UCSD-AML1 (cell line): ENCODE data around the gene SGSH.

ENCODE experiments used
- DNase-seq: peaks from one replicate; lab custom pipeline; 2025; ENCODE audit not compliant: unreplicated experiment; lab: John Stamatoyannopoulos, UW

SGSH gene

DNA sequence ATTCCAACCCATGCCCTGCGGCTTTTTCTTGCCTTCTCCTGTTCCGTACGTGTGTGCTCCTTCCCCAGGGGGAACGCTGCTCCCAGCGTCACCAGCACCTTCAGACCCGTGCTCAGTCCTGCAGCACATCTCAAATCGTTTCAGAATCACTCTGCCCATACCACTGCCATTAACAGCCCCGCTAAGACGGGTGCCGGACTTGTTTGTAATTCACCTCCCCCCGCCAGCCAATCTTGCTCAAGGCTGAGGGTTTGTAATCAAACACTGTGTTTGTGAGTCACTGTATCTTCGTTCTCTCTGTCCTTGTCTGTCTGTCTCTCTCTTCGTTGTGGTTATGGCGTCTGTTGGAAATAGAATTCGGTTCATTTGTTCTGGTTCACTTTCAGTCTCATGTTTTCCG lies 33.0 kb downstream of the SGSH start:
- DNase-seq, result no peak

- DNase-seq, result no peak
These were observed 34.2 kb downstream of the SGSH start for GRCh38 chr17:80185968-80186367.

DNA sequence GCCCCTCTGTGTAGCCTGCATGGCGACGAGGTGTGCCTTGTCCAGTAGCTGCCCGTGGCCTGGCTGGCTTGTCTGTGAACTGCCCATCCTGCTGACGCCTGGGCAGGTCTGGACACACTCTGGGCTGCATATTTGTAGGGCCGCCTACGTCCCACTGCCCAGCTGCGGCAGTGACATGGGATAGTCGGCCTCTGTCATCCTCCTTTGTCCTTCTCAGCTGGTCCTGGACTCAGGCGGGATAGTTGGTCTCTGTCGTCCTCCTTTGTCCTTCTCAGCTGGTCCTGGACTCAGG lies 35.8 kb downstream of the SGSH start:
- no peak for DNase-seq

- no peak for DNase-seq
These were observed 36.3 kb downstream of the SGSH start for GRCh38 chr17:80183581-80184422.

GRCh38 chr17:80182845-80183223 lies 37.3 kb downstream of the SGSH start:
- DNase-seq, result no peak

DNA sequence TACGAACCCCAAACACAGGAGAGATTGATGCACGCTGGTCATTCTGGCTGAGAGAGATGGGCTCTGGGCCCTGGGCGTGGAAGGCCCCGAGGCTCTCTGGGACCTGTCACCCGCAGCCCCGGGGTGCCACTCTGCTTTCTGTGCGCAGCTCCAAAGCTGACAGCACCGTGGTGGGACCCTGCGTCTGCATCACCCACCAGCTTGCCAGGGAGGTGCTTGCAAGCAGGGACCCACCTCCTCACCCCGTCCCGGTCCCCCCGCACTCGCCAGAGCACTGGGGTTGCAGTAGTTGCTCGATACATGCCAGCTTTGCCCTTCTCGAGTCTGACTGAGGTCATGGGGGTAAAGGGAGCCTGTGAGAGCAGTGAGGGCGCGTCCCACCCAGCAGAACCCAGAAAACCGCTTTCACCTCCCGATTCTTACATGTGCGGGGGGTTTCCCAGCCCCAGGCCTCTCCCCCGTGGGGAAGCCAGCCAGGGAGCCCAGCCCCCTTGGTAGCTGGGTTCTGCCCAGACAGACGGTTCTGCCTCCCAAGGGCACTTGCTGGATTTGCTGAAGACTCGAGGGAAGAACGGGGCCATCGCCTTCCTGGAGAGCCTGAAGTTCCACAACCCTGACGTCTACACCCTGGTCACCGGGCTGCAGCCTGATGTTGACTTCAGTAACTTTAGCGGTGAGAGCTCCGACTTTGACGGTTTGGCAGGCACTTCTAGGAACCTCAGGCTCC lies 37.9 kb downstream of the SGSH start:
- DNase-seq, result no peak

- no peak for DNase-seq
These were observed 38.7 kb downstream of the SGSH start for GRCh38 chr17:80181431-80181830.

DNA sequence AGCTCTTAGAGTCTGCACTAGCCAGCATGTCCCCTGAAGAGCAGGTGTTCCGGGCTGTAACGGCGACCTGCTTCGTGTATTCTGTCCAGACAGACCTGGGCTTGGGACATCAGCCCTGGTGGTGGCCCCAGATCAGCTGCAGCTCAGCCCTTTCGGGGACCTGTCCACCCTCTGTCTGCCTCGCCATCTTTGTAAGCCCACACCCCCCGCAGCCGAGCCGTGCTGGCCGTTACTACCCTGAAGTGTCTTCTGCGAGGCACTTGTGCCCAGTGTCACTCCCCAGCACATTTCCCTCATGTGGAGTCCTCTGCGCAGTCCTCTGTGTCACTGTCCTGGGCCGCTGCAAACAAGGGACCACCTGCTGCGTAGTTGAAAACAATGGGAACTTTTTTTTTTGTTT lies 39.9 kb downstream of the SGSH start:
- no peak for DNase-seq

DNA sequence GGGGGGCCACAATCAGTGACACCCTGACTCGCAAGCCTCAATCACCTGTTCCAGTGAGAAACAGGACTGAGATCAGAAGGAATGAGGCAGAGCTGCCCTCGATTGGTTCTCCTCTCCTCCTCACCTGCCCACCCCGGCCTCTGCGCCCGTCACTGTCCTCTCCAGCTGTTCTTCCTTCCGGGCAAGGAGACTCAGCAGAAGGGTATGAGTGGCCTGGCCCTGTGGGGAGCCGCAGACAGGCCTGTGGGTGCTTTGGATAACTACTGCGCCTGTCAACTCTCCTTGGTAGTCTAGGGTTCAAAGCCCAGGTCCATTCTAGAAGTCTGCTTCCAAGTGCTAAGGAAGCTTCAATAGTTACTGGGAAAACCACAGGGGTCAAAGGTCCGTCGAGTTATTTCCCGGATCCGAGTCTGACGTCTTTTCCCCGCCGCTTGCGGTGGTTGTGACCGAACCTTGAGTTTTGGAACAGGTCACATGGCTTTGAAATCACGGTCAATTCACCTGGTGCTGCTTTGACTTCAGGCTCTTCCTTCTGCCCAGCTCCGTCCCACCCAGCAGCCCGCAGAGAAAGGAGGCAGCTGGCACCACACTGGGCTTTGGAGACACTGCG lies 42.0 kb downstream of the SGSH start:
- no peak for DNase-seq

DNA sequence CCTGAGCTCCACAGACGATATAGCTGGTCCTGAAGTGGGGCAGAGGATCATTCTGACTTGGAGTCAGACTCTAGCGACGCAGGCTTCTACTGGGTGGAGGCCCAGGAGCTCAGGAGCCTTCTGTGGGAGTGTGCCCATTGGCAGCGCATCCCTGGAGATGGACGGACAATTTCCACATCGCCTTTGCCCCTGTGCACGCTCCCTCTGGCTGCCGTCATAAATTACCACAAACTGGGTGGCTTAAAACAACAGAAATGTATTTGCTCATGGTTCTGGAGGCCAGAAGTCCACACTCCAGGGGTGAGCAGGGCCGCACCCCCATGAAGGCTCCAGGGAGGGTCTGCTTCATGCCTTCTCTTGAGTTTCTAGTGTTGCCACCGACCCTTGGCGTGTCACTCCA lies 43.4 kb downstream of the SGSH start:
- DNase-seq, result no peak

DNA sequence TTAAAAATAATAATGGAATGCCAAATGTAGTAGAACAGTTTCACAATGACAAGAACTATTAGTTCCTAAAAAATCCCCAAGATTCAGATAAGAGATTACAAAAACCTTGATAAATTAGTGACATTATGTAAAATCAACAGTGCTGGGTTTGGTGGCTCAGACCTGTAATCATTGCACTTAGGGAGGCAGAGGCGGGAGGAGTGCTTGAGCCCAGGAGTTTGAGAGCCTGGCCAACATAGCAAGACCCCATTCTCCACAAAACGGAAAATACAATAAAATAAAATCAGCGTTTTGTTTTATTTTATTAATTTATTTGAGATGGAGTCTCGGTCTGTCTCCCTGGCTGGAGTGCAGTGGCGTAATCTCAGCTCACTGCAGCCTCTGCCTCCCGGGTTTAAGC lies 46.2 kb downstream of the SGSH start:
- DNase-seq, result no peak

- DNase-seq, result no peak
These were observed 47.0 kb downstream of the SGSH start for GRCh38 chr17:80173126-80173525.

- DNase-seq, result no peak
These were observed 48.5 kb downstream of the SGSH start for GRCh38 chr17:80171681-80172080.

DNA sequence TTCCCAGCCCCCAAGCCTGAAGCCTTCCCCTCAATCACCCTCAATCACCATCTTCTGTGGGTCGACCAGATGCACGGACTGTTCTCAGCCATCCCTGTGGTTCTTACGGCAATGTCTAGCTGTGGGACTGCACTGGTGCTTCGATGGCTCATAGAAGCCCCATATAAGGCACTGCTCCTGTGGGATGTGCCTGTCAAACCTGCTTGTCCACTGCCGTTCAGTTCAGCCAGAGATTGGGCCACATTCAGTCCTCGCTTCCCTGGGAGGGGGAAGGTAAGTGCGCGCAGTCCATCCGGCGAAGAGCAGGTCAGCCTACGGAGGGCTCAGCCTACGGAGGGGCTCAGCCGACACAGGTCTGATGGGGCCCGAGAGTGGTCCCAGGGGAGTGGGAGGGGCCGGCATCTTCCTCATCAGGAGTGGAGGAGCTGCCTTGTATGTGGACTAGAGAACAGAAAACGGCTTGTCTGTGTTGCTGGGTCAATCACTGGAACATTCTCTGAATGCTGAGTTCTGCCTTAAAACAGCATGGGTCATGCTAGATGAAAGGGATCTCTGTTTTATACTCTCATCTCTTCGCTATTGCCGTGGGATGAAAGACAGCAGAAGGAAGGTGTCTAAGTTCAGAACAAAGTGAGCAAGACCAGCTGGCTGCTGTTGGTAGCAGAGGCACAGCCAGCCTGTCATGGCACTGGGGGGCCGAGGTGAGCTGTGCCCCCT lies 50.2 kb downstream of the SGSH start, which contains the start of gene CARD14:
Gene CARD14, plus strand, starts transcription at position 247 of the 717 bp plus-strand sequence. CDS start 11,409 bp downstream, outside the sequence.
- no peak for DNase-seq

GRCh38 chr17:80169107-80169506 lies 51.0 kb downstream of the SGSH start:
- DNase-seq, result no peak

DNA sequence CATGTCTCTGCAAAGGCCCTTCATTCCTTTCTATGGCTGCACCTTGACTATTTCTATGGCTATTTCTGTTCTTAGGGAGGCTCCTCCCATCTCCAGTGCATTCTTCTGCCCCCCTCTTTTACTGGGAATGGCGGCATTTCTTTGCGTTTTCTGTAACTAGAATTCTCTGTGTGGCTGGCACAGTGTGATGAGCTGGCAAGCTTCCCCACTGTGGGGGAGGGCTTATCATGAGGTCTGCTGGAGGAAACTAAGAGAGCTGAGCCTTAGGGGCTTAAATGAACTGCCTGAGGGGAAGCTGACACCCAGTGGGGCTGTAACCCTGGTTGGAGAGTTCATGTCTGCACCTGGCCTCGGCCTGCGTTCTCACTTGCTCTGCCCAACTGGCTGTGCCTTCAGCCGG lies 51.8 kb downstream of the SGSH start:
- DNase-seq, result no peak

- DNase-seq, result no peak
These were observed 53.7 kb downstream of the SGSH start for GRCh38 chr17:80166446-80166845.

DNA sequence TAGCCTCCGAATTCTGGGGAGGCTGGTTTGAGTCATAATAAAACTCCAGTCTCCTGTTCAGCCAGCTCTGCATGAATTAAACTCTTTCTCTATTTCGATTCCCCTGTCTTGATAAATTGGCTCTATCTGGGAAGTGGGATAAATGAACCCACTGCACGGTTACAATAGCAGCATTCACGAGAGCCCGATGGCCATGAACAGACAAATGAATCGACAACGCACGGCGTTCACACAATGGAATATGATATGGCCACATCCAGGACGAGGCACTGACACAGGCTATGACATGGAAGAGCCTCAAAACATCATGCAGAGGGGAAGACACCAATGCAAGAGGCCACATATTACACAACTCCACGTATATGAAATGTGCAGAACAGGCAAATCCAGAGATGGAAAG lies 55.9 kb downstream of the SGSH start:
- no peak for DNase-seq

DNA sequence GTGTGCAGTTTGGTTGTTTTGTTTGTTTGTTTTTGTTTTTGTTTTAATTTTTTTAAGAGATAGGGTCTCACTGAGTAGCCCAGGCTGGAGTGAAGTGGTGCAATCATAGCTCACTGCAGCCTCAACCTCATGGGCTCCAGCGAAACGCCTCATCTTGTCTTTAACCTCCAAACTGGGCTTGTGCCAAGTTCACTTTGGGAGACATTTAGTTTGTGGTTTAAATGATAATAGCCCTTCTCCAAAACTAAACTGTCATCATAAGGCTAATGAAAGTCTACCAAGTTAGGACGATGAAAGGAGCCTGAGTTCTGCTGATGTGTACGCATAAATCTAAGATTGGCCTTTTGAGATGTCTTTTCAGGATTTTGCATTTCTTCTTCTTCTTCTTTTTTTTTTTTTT lies 56.8 kb downstream of the SGSH start:
- no peak for DNase-seq

DNA sequence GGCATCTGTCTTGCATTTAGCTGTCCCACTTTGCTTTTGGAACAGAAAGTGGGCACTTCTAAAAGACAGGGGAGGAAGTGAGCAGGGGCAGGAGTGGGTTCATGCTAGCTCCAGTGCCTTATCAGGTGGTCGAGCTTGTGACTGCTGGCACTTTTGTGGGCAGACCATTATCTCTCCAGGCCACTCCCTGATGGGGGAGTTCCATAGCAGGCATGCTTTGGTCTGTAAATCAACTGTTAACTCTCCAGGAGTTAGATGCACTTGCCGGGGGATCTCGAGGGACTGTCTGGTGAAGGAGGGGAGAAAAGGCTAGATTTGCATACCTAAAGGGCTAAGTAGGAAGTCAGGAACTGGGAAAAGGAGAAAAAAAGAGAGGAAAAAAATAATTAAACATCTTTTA lies 59.6 kb downstream of the SGSH start:
- DNase-seq, result no peak
